Gastroesophageal sphincter (tissue), 3 donors: Measurements from ENCODE around the gene CCND1.

ENCODE experiments used
- CTCF ChIP-seq, 4 experiments: fragments of 200-600 bp in 2 of 4; fragments of 450-650 bp in 2 of 4; sonication (generic) in 1 of 4; IDR thresholded peaks; one replicate each; pipeline ENCODE4 v1.5.1; 2017 to 2019; ENCODE audit warnings: antibody characterized with exemption in 4 of 4, mild to moderate bottlenecking in 2 of 4, moderate library complexity in 2 of 4
- POLR2A ChIP-seq, 2 donors: fragments of 450-650 bp; IDR thresholded peaks; one replicate each; pipeline ENCODE4 v1.6.1; 2017; ENCODE audit warnings: antibody characterized with exemption in 2 of 2, mild to moderate bottlenecking in 2 of 2, moderate library complexity in 1 of 2
- POLR2AphosphoS5 ChIP-seq: sonication (generic); formaldehyde crosslinking; IDR thresholded peaks from one replicate; pipeline ENCODE4 v1.6.1; 2017; ENCODE audit warnings: antibody characterized with exemption

- TF ChIP-seq POLR2A (IDR thresholded peaks at IDR 0.05) (no peak), CTCF (IDR thresholded peaks at IDR 0.05) (no peak), POLR2AphosphoS5 (no peak)
Observed at GRCh38 chr11:69689484-69690319, 48.7 kb downstream of the CCND1 start.
